GM18507 (cell line): ENCODE data around the gene MCC.

Source experiments
- DNase-seq: peaks from one replicate; pipeline ENCODE4 v3.0.0; 2011; ENCODE audit warnings: low read depth; ENCODE audit not compliant: insufficient read length; ENCODE audit errors: extremely low spot score
- FAIRE-seq: peaks from 2 replicates; lab custom pipeline; 2011; peaks lifted over from hg19 to GRCh38; lab: Jason Lieb, UNC

Gene MCC

DNA sequence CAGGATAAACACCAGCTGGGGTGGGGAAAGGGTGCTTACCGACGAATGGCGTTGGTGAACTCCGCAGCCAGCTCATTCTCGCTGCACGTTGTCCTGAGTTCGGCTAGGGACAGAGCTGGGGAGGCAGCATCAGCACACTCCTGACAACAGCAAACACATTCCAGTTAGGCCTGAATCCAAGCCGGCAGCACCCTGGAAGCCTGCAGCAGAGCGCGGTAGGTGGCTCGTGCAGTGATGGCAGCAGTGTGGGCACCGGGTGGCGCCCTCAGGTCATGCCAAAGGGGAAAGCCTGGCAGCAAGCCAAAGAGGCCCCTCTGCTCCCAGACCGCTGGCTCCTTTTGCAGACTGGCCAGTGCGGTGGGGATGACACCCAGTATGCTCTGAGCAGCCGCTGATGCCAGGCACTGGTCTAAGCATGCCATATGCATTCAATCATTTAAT lies 444.7 kb downstream of the MCC start:
- DNase-seq (no peak), FAIRE-seq (no peak)

DNA sequence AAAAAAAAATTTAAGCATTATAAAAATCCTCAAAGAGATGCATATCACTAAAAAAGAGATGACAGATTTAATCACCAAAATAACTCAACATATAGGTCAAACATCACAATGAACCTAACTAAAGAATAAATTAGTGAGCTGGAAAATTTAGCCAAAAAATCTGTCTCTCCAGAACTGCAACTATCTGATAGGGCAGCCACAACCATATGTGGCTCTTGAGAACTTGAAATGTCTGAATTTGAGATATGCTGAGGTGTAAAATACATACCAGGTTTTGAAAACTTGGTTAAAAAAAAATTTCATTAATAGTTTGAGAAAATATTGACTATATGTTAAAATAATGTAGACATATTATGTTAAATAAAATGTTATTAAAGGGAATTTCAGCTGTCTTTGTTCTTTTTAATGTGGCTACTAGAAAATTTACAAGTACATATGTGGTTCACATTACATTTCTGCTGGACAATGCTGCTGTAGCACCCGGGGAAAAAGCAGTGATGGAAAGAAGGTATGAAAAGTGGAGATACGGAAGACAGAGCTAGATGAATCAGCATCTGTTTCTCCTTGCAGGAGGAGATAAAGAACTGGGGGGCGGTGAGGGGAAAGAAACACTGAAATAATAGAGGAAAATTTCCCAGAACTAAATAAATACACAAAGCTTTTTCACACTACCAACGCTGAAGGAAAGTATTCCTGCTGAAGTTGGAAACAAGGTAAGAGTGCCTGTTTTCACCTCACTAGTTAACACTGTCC lies 445.6 kb downstream of the MCC start:
- no peak for FAIRE-seq

DNA sequence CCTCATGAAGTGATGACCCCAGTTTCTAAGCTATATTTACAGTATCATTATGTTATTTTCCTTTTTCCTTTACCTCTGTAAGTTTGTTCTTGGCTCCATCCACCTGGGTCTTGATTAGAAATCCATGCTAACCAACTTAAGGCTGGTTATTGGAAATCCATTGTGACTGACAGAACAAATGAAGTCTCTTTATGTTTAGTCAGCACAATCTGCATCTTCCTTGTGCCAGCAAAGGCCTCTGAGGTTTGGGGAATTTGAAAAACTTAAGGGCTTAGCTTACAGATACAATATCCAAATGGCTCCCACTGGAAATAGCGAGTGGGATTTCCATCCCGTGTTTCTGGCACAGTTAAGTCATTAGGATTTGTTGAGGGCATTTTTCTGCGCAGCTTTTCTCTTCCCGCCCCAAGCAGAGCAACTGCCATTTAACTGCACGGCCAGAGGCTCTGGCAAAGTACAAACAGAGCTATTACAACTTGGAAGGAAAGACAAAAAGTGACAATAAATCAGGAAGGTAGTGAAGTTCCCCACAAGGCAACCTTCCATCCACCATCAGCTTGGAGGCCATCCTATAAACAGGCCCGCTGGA lies 447.5 kb downstream of the MCC start:
- DNase-seq (no peak), FAIRE-seq (no peak)

More for the DNA sequence above, 445.6 kb downstream of the MCC start:
- no peak for DNase-seq

DNA sequence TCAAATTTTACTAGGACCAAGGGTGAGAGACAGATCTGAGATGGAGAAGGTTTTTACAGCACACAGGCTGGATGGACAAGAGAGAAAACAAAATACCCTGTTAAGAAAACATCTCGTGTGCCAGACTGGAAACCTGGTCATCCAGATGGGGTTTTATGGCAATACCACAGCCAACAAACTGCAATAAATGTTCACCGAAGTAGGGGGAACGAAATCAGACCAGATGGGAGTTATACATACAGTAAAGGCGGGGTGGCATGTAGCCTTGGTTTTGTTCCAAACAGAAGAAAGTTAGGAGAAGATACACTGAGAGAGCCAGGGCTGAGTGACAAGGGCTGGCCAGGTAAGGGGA lies 448.3 kb downstream of the MCC start:
- DNase-seq (no peak), FAIRE-seq (no peak)

DNA sequence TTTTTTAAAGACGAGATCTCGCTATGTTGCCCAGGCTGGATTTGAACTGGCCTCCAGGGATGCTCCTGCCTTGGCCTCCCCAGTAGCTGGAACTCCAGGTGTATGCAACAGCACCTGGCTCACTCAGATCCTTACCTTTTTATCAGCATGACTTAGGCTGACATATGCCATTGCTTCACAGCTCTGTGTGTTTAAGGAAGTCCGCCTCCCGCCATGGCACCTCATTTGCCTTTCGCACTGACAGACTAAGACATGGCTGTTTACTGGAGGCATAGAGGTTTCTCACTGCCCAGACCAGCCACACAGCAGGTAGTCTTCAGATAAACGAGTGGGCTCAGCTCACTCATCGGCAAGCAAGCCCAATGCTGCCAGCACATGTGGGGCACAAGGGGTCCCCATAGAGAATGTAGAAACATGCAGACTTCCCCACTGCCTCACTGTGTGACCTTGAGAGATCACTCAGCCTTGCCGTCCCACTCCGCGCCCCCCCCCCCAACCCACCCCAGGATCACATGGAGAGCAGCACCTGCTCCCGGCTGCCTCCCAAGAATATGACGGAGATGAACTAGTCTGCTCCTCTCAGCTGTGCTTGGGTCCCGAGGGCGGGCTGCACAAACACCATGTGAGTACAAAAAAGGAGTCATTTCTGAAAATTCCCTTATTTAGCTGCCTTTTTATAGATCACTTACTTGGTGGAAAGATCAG lies 448.9 kb downstream of the MCC start:
- FAIRE-seq = no peak
- DNase-seq = no peak

DNA sequence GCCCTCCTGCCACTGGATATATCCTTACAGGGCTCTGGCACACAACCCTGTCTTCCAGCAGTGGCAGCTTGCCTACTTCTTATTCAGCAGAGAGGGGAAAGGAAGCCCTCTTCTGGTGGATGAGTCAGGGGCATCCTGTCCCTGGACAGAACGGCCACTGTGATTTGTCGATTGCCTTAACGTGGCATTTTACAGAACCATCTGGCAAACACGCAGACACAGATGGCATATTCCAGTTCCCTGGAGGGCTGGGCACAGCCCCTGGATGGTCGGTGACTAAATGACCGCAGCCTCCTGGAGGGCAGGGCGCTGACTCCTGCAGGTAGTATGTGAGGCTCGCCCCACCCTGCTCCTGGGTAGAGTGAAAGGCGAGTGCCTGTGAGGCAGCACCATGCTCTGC lies 449.5 kb downstream of the MCC start:
- no peak for FAIRE-seq
- DNase-seq = no peak

DNA sequence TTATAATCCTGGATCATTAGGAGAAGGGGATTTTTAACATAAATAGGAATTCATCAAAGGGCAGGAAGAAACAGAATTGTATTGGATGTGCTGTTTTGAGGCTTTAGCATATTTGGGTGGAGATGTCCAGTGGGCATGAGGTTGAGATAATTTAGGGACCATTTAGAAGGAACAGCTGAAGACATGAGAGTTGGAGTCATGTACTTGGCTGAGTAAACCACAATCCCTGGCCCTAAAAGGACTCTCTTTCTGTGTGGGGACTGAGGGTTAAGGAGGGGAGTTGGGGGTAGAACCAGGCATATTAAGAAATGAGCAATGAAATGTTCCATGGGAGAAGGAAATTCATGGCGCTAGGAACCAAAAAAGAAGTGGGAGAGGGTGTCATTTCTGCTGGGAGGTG lies 450.1 kb downstream of the MCC start:
- DNase-seq (no peak), FAIRE-seq (no peak)

DNA sequence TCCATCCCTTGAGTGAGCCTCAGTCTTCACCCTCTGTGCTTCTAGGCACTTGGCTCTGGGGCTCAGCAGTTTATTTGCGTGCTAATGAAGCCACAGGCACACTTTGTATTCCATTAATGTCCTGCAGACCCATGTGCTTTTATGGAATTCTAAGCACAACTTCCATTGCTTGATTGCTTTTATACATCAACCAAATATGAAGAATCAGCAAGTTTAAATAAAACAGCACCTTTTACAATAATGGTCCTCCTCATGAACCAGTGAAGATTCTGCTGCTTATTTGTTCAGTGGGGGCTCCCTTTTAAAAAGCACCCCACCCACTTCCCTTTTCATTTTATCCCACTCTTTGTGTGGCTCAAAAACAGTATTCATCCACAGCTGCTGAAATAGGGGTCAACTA lies 451.4 kb downstream of the MCC start:
- DNase-seq = no peak
- FAIRE-seq = no peak

DNA sequence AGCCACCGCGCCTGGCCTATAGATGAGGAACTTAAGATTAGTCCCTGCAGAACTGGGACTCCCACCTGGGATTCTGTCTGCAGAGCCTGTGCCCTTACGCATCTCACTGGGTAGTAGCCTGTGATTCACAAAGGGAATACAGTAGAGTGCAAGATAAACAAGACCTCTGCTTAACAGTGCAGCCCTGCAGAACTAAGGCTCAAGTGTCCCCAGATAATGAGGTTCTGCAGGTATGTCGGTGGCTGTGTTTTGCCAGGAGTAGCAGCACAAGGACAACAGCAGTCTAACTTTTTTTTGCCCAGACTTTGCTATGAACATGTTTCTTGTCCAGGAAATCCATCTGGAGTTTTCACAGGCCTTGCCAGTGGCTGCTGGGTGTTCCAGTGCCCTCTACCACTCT lies 451.9 kb downstream of the MCC start:
- DNase-seq (no peak), FAIRE-seq (no peak)

DNA sequence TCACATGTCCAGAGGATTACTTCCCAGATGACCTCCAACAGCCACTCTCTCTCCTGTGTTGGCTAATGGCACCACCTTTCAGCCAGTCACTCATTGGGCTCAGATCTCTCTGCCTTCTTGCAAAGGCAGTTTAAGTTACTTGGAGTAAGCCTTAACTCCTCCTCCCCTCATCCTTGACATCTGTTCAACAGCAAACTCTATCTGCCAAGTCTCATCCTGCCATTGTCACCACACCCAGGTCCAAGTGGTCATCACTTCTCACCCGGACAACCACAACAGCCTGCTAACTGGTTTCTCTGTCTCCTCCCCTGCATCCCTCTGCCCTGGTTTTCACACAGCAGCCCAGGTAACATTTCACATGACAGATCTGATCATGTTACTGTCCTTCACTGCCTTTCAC lies 453.2 kb downstream of the MCC start:
- no peak for DNase-seq
- FAIRE-seq = no peak

DNA sequence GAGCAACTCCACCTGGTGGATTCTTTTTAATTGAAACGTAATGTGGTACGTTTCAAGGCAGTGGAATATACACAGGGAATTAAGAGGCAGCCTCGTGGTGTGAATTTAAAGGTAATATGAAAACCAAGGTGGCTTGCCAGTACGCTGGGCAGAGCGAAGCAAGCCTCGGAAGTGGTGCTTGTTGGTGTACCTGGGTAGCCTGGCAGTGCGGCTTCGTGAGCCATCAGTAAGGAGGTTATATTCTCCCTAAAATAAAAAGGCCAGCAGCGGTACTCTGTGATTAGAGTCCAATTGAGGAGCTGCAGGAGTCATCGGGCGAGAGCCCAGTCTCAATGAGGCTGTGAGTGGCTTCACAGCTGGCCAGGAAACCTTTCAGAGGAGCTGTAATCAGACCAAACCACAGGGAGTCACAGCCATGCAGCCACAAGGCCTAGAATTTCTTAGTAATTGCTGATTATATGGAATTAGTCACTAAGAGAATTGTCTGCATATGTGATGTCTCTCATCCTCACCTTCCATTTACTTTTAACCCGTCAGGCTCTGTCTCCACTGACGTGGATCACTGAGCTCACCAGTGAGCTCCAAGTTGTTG lies 454.0 kb downstream of the MCC start:
- no peak for DNase-seq
- FAIRE-seq = no peak

DNA sequence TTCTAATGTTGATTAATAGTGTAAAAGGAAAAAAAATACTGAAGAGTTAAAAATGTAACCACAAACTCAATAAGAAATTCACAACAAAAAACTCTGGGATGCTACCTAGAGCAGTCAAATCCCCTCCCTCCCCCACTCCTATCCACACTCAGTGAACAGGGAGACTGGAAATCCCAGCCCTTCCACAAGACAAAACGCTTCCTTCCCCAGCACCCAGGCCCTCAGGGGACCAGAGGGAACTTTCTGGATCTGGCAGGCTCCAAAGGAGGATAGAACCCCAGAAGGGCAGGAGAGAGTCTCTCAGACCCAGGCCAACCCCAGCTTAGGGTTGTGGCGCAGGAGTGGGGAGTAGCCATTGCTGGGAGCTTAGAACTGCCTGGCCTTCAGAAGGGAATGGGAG lies 456.7 kb downstream of the MCC start:
- FAIRE-seq (no peak), DNase-seq (no peak)

DNA sequence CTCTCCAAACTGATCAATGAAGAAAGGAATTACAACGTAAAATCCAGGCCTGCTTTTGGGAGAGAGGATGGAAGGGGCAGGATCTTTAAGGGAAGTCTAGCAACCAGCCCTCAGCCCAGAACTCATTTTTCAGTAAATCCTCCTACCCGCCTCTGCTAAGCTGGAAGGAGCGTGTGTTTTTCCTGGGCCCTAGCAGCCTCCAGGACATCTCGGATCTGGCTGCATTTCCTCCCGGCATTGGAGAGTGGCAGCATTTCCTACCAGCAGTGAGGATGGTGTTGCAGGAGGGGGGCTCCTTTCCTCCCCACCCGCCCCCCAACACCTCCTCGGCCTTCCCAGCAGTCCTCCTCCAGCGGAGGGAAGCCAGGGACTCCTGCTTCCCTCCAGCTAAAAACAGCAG lies 457.1 kb downstream of the MCC start:
- FAIRE-seq (no peak), DNase-seq (no peak)

DNA sequence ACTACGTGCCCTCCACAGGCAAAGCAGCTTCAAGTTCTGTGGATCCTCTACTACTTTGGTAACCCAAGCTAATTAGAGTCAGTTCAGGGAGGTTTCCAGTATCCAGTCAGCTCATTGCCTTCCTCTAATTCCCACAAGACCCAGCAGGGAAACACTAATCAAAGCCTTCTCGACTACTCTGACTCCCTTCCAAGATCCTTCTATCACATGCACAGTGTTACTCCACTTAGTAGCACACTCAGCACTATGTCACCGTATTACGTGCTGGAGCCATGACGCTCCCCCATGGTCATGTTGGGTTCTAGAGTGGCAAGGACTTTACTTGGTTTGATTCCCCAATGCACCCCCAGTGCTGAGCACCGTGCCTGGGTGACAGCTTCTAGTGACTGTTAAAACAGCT lies 458.6 kb downstream of the MCC start:
- FAIRE-seq = no peak
- no peak for DNase-seq

DNA sequence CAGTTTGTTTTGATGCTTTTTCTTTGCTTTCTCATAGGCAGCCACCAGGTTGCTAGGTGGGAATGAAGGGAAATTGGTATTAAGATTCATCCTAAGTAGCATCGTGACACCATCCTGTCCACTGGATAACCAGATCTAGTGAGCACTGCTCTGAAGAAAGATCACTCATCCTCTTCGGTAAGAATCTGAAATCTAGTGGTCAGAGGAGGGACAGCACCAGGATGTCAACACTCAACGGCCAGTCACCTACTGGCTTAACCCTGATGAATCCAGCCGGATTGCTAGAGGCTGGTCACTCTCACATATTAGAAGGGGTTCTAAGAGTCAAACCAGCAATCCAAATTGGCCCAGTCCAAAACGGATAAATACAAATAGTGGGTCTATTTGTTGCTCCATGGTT lies 460.8 kb downstream of the MCC start:
- FAIRE-seq (no peak), DNase-seq (no peak)

DNA sequence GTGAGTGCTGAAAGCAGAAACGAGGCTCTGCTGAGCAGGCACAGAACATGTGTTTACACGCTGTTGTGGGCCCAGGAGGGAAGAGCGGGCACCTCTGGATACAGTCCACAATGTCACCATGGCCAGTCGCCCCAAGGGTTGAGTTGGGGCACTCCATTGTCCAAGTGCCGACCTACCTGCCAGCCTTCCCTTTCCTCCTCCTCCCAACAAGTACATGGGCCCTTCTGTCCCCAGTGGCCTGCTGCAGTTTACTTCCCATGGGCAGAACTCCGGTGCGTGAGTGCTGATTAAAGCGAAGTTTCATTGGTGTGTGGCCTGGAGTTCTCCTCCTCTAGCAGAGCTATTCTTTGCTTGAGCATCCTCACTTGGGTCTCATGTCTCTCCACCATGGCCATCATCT lies 461.2 kb downstream of the MCC start:
- no peak for DNase-seq
- FAIRE-seq = no peak

DNA sequence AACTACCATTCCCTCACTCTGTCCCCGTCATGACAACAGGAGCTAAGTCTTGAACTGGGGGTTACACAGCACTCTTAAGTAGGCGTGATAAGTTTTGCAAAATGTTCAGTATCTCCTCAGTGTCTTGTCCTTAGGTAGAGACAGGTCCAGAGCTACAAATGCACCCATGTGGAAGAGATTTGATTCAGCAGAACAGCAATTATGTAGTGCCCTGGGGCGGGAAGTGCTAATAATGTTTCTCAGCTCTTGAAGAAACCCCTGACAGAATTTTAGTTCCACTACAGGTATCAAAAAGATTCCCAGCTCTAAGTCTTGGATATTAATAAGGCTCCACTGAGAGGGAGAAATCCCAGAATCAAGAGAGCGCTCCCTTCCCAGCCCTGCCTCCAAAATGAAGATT lies 462.0 kb downstream of the MCC start:
- FAIRE-seq (no peak), DNase-seq (no peak)

DNA sequence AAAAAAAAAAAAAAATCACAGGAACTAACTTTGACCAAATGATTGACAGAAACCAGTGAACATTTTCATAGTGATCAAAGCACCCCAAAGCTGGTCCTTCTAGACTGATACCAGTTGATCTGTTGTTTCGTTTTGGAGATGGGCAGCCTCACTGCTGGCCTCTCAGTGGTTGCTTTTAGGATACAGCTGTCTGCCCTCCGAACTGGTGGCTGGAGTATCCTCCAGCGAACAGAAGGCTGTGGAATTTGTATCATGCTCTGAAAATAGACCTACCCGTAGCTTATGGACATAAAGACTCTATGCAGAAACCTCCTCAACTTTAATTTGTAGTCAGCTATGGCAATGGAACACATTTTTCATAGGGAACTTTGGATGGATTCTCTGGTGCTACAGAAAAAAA lies 462.7 kb downstream of the MCC start:
- FAIRE-seq (no peak), DNase-seq (no peak)

DNA sequence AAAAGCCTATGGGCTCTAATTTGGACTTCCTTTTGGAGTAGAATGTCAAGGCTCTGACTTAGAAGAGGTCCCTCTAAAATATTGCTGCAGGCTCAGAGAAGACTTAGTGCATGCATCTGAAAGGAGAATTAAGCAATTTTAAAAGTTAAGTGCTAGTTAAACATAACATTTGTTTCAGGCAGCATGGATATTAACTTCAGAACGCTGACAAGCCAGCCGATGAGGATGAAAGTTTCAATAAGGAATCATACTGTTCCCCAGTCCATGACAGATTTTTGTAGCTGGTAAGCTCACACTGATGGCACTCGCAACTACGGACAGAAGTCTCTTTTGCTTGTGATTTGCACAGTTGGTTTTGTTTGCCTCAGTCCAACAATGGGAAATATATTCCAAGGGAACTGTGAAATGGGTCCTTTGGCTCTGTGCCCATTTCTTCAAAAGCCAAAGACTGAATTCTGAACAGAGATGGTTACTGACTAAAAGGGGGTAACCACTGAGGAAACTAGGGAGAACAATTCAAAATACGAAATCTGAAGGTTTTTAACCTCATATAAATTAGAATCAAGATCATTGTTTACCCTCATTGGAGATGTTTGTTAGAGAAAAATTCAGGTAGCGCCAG lies 464.1 kb downstream of the MCC start:
- FAIRE-seq = no peak
- no peak for DNase-seq

DNA sequence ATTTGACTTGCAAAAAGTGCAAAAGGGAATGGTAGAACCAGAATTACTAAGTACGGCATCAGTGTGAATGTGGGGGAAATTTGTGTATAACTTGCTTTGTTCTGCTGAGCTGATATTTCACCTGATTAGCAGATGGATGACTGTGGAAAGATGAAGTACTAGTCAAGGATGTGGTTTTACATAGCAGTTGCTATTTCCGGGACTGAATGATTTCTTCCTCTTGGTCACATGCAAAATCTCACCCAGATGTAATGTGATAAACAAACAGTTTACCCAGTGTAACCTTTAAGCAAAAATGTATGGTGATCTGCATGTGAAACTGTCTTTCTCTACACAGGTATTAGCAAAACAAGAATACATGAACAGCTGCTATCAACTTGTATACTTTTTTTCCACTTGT lies 465.6 kb downstream of the MCC start:
- DNase-seq = no peak
- FAIRE-seq = peak; percentile 62
